Activated CD8-positive, alpha-beta memory T cell treated with anti-CD3 and anti-CD28 coated beads for 4 hours (primary cell): ENCODE results near the gene PIK3CB.
"Not testable (repeated sequence)": the region's sequence is repeated elsewhere in the genome, so short reads cannot be mapped to it uniquely, and the experiment has no call there.

Source experiments
- DNase-seq, 2 donors: peaks; one replicate each; pipeline ENCODE4 v3.0.0-alpha.2; 2020; ENCODE audit warnings: low read depth in 2 of 2

PIK3CB gene

GRCh38 chr3:138806376-138807080, 28.2 kb downstream of the PIK3CB start:
- DNase-seq: no peak

DNA sequence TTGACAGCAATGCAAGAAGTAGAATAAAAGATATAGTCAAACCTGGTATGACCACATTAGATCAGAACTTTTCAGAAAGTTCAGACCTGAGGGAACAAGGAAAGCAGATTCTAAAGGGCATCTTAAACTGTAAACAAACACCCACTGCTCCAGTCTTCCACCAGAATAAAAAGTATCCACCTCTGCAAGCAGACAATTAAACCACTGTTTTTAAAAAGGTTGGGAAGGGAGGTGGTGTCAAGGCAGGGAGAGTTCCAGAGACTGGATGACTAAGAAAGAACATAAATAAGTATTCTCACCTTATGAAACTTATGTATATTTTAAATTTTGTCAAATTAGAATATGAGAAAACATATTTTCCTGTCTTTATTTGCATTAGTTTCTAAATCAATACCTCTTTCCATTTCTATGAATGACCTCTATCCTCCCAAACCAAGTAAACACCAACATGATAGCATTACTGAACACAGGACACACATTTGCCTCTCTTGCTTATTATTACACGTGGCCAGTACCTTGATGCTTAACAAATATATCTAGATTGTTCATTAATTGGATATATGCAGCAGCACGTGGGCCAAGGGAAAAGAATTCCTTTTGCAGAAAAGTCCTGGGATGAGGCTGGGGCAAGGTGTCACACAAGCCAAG, 31.6 kb downstream of the PIK3CB start:
- DNase-seq: no peak

DNA sequence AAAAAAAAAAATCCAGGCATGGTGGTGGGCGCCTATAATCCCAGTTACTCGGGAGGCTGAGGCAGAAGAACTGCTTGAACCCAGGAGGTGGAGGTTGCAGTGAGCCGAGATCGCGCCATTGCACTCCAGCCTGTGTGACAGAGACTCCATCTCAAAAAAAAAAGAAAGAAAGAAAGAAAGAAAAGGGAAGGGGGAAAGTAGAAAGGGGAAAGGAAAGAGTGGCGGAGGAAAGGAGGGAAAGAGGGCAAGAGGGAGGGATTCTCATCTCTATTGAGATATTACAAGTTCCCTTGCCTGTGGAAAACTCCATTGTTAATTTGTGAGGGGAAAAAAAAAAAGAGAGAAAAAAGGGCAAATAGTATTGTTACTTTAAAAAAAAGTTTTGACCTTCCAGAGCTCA, 32.5 kb downstream of the PIK3CB start:
- not testable (repeated sequence) for DNase-seq

- DNase-seq: no peak
These were observed 32.9 kb downstream of the PIK3CB start for GRCh38 chr3:138801792-138802191.

- no peak for DNase-seq
These were observed 34.5 kb downstream of the PIK3CB start for GRCh38 chr3:138800248-138800647.

- no peak for DNase-seq
These were observed 34.9 kb downstream of the PIK3CB start for GRCh38 chr3:138799822-138800221.

- no peak for DNase-seq
These were observed 37.2 kb downstream of the PIK3CB start for GRCh38 chr3:138797508-138798038.

DNA sequence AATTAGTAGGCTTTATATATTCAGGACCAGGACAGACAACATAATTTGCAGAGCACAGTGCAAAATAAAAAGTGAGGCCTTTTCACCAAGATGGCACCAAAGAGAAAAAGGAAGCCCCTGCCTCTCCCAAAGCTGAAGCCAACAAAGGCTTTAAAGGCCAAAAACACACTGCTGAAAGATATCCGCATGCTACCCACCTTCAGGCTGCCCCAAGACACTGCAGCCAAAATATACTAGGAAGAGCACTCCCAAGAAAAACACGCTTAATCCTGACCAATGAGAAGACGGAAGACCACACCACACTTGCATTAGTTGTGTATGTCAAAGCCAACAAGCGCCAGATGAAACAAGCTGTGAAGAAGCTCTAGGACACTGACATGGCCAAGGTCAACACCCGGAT, 38.0 kb downstream of the PIK3CB start:
- DNase-seq: no peak

- no peak for DNase-seq
These were observed 47.9 kb downstream of the PIK3CB start for GRCh38 chr3:138786788-138787271.

GRCh38 chr3:138785951-138786350, 48.8 kb downstream of the PIK3CB start:
- DNase-seq: no peak

- DNase-seq: not testable (repeated sequence)
These were observed 49.3 kb downstream of the PIK3CB start for GRCh38 chr3:138785362-138785857.

DNA sequence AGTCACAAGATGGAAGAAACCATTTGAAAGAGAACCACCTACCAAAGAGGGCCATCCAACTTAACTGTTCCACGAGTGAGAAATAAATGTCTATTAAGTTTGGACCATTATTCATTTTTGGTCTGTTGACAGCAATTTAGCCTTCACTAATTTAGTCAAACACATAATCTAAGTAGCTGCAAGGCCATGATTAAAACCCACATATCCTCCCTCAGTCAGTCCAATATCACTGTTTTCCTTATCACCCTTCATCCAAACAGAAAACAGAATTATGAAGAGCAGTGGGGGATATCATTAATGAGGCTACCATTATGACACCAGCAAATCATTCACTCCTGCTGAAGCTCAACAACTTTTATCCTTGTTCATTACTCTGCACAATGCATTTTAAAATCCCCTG, 52.0 kb downstream of the PIK3CB start:
- DNase-seq: no peak

DNA sequence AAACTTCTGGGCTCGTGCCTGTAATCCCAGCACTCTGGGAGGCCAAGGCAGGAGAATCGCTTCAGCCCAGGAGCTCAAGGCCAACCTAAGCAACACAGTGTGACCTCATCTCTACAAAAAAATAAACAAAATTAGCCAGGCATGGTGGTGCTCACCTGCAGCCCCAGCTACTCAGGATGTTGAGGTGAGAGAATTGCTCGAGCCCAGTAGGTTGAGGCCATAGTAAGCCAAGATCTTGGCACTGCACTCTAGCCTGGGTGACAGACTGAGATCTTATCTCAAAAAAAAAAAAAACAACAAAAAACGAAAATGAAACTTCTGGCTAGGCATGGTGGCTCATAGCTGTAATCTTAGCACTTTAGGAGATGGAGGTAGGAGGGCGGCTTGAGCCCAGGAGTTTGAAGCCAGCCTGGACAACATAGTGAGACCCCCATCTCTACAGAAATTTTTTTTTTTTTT, 53.7 kb downstream of the PIK3CB start:
- peak in 1 of 2 donors; percentile 1 for DNase-seq

DNA sequence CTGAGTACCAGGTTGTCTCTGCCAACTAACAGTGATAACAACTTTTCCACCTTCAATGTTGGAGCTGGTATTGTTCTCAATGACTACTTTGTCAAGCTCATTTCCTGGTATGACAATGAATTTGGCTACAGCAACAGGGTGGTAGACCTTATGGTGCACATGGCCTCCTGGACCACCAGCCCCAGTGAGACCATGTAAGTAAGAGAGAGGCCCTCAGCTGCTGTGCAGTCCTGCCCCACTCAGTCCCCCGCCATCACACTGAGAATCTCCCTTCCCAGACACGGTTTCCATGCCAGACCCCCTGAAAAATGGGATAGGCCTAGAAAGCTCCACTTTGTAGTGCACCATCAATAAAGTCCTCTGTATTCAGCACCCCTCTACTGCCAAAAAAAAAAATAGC, 56.1 kb downstream of the PIK3CB start:
- no peak for DNase-seq

GRCh38 chr3:138776961-138777360, 57.8 kb downstream of the PIK3CB start:
- DNase-seq: no peak

GRCh38 chr3:138775254-138775595, 59.5 kb downstream of the PIK3CB start:
- DNase-seq: no peak

- DNase-seq: no peak
These were observed 60.0 kb downstream of the PIK3CB start for GRCh38 chr3:138774529-138775253.

DNA sequence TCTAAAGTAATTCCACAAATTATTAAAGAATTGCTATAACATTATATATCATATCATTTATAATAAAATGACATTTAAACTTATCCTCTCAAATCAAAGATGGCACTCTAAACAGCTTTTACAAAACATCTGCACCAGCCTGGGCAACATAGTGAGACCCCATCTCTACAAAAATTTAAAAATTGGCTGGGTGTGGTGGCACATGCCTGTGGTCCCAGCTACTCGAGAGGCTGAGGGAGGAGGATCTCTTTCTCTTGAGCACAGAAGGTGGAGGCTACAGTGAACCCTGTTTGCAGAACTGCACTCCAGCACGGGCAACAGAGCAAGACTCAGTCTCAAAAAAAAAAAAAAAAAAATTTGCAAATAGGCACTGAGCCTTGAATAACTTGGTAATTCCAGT, 63.1 kb downstream of the PIK3CB start:
- DNase-seq: no peak

GRCh38 chr3:138769616-138770015, 65.1 kb downstream of the PIK3CB start:
- no peak for DNase-seq

GRCh38 chr3:138768946-138769345, 65.8 kb downstream of the PIK3CB start:
- DNase-seq: no peak

DNA sequence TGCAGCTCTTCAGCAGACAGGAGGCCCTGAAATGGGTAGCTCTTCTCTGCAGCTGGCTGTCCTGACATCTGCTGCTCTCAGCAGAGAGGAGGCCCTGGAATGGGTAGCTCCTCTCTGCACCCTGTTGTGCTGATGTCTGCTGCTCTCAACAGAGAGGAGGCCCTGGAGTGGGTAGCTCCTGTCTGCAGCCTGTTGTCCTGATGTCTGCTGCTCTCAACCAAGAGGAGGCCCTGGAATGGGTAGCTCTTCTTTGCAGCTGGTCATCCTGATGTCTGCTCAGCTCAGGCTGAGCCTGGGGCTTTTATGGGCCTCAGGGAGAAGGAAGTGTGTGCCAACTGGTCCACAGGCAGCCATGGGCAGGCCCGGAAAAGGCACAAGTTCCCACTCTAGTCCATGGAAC, 66.6 kb downstream of the PIK3CB start:
- DNase-seq: no peak

GRCh38 chr3:138767498-138768104, 67.1 kb downstream of the PIK3CB start:
- no peak for DNase-seq
